ENCODE results near the gene CRHR1.

GRCh38 chr17:45843722-45844121, 59.6 kb downstream of the CRHR1 start:
- TF ChIP-seq, protein P1, sequence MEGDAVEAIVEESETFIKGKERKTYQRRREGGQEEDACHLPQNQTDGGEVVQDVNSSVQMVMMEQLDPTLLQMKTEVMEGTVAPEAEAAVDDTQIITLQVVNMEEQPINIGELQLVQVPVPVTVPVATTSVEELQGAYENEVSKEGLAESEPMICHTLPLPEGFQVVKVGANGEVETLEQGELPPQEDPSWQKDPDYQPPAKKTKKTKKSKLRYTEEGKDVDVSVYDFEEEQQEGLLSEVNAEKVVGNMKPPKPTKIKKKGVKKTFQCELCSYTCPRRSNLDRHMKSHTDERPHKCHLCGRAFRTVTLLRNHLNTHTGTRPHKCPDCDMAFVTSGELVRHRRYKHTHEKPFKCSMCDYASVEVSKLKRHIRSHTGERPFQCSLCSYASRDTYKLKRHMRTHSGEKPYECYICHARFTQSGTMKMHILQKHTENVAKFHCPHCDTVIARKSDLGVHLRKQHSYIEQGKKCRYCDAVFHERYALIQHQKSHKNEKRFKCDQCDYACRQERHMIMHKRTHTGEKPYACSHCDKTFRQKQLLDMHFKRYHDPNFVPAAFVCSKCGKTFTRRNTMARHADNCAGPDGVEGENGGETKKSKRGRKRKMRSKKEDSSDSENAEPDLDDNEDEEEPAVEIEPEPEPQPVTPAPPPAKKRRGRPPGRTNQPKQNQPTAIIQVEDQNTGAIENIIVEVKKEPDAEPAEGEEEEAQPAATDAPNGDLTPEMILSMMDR (conservative IDR thresholded peaks at IDR 0.05 in 1 of 2, IDR thresholded peaks at IDR 0.05 in 1 of 2; ENCODE audit: extremely low read depth in 1 of 2, insufficient read depth in 1 of 2, low read depth in 1 of 2, low read length in 2 of 2), result no peak
- no peak for TF ChIP-seq EZH2 (IDR thresholded peaks at IDR 0.05; ENCODE audit: borderline replicate concordance, low read length)

Data from mammary epithelial cell (primary cell).